ENCODE data around the gene CDH13.
"Not testable (repeated sequence)": the region's sequence is repeated elsewhere in the genome, so short reads cannot be mapped to it uniquely, and the experiment has no call there.

Gene CDH13

DNA sequence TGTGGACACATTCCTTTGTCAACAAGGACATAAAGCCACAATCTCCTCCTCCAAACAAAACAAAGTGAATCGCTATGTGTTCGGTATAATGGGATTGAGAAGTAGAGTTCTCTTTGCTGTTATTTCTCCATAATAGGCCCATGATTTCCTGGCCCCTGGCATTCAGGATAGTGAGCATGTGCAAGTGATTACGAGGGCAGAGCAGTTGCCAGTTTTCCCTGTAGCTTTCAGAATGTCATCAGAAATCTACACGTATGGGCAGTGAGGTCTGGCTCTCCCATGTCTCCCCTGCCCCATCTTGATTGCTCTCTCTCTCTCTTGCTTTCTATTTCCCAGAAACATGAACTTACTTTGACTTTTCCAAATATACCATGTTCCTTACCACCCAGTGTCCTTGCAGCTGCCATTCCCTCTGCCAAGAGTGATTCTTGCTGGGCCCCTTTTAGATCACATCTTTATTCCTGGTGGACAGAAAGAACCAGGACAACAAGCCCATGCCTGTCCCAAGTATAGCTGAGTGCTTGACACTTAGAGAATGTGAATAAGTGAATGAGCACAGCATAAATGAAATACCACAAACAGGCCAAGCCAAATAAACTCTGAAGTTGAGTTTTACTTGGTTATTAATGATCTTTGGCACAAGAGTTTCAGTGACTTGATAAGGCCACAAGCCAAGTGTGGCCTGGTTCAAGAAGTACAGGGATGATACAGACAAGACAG is 273.1 kb downstream of the CDH13 start:
- no peak for DNase-seq

DNA sequence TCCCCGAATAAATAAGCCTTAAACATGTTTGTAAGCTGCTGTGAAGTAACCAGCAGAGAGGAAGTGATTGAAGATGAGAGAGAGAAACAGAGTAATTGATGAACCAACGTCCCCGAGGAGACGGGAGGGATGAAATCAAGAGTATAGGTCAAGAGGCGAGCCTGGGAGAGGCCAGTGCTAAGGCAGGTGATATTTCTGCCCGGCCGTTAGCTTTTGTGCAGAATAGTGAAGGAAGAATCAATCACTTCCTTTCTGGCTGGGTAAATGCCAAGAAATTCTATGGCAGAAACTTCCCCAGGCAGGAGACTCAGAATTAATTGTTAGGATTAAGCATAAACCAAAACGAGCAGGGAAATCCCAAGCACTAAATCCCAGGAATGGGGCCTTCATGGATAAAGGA is 273.8 kb downstream of the CDH13 start:
- DNase-seq, result no peak

DNA sequence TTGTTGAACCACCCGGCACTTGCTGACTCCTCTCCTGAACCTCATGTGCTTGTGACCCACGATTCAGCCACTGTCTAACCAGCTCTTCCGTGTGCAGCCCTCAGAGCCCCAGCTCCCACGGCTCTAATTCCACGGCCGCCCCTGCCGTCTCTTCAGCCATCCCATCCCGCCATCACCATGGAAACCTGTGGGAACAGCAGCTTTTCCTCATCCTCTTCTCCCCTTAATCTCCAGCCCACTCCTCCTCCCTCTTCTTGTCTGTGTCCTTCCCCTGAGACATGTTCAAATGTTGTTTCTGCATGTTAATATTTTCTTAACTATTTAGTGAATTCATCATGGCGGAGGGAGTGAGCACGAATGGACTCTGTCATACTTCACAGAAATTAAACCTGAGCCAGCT is 285.2 kb downstream of the CDH13 start:
- DNase-seq, result no peak

DNA sequence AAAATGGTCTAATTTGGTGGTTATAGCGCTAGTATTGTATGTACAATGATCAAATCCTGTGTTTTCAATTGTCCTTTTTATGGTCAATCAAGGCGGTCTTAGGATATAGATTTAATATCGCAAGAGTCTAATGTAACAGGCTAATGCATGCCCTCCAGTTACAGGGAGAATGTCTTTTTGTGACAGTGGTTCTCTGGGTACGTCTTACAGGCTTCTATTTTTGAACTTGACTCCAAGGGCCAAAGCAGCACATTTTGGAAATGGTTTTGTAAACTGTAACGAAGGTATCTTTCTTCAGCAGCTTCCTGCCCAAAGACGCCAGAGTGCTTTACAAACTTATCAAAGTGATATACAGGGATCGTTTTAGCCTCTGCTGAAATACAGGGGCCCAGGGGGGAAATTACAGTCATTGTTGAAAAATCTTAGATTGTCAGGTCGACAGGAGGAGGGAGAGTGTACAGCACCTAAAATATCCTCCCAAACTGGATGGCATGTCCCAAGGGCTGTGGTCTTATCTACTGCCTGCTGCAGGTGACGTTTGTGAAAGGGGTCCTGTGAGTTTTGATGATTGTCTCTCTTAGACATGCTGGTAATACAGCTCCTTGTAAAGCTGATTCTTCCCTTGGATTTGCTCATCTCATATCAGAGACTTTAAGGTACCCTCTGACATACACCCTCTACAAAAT is 288.5 kb downstream of the CDH13 start:
- no peak for DNase-seq

DNA sequence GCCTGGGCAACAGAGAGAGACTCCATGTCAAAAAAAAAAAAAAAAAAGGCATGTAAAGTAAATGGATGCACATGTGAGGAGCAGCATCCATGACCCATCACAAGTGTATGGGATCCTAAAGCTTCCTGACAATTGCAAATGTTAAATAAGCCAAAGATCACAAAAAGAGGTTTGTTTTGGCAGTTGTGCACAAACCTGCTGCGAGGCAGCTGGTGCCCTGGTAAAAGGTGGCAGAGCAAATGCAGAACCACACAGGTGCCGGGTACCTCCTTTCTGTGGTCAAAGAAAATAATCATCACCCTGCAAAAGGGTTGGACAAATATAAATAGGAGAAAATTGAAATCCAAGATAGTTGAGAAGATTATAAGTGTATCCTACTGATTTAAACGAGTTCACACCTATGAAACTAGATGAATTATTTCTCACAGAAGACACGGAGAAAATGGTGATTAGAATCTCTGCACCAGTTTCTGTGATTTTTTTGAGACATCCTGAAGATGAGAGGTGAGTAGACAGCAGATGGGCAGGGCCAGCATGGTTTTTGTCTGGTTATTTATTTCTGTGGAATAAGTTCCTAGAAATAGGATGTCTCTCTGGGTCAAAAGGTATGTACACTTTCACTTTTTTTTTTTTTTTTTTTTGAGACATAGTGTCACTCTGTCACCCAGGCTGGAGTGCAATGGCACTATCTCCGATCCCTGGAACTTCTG is 291.3 kb downstream of the CDH13 start:
- DNase-seq, result no peak

DNA sequence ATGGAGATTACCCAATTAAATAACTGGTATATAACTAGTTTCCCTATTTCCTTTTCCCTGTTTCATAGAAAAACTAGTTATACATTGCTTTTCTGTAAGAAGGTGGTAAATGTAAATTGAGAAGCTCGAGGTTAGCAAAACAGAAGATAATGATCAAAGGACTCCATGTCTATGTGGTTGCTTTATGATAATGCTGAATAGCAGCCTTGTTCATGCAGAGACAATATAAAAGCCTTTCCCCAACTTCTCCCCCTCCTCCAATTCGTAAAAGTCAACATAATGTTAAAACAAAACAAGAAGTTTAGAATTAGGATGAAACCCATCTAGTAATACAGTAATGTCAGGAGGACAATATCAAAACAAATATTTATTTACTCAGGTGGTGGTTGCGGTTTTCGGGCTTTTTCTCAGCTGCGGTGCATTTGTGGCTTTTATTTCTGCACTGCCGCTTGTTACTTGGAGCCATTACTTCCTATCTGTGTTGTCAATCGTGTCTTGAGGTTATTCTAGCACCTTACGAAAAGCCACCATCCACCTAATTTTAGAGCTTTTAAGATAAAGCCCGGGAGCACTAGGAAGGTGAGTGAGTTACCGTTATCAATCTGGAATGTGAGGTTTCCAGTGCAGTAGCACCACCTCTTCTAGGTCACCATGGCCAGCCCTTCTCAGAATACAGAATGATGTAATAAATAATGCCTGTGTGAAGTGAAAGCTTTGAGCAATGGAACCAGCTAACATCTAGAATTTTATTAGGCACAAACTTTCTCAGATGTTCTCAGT is 297.5 kb downstream of the CDH13 start:
- no peak for DNase-seq

DNA sequence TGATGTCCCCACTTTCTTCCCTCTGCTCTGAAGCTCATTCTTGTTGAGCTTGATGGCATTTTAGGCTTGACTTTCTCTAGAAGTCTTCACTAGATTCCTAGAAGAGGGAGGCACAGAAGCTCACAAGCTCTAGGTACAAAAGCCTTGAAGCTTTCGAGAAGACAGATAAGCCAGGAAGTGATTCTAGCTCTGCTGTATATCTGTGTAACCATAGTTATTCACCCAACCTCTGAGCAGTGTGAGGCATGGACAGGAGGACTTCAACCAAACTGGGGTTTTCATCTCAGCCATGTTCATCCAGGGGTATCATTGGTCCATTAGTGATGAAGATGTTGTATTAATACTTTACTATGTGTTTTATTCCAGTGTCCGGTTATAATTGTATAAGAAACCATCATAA is 299.7 kb downstream of the CDH13 start:
- DNase-seq, result no peak

DNA sequence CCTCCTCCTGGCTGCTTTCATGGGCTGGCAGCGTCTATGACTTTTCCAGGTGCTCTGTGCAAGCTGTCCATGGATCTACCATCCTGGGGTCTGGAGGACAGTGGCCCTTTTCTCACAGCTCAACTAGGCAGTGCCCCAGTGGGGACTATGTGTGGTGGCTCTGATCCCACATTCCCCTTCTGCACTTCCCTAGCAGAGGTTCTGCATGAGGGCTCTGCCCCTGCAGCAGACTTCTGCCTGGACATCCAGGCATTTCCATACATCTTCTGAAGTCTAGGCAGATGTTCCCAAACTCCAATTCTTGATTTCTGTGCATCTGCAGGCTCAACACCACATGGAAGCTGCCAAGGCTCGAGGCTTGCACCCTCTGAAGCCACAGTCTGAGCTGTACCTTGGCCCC is 307.2 kb downstream of the CDH13 start:
- not testable (repeated sequence) for DNase-seq

DNA sequence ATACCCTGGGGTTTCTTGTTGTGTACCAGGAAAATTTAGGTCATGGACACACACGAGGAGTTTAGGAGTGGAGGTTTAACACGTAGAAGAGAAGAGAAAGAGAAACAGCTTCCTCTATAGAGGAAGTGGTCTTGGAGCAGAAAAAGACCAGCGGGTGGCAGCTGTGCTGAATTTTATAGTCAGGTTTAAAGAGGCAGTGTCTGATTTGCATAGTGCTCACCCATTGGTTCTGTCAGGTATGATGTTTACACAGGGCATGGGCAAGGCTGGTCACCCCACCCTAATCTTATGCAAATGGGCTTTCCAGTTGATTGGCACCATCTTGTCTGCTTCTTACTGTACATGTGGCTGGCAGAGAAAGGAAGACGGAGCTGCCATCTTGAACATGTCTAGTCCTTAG is 309.0 kb downstream of the CDH13 start:
- DNase-seq, result no peak

DNA sequence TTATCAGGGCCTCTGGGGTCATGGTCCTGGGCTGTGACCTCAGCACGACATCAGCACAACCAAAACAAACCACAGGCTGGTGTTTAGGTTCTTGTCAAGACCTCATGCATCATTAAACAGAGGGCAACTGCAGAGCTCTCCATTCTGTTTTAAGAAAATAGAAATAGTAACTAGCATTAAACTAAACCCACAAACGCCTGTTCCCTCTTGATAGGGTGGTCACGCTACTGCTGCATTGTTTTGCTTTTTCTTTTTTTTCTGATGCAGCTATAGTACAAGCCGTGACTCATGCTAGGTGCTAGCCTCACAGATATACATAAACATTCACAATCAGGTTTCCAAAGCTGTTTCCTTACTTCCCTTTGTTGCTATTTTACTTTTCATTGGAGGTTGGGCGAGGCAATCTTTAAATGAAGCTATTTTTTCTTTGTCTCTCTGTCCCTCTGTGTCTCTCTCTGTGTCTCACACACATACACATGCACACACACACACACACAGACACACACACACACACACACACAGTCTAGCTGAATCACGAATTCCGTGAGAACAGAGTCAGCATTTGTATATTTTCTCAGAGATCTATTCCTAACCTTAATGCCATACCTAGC is 310.3 kb downstream of the CDH13 start:
- DNase-seq, result no peak

DNA sequence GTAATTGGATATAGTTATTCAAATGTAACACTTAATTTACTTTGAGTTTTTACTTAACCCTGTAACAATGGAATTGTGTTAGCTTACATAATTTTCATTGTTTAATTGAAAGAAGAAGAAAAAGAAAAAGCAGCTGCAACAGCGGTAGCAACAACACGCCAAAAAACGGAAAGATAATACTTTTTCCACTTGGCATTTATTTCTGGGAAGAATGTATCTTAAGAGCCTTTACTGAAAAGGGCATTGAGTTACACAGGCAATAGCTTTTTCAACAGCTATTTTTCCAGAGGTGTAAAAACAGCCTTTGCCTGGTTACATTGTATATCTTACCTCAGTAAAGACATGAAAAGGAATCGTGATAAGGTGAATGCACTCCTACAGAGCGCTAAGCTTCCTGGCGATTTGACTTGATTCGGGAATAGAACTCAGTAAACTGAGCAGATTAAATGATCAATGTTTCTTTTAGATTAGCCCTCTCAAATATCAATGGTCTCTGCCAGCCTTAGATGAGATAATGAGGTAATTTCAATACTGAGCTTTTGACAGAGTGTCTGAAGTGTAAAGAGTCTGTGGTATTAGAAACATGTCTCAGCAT is 311.3 kb downstream of the CDH13 start:
- no peak for DNase-seq

DNA sequence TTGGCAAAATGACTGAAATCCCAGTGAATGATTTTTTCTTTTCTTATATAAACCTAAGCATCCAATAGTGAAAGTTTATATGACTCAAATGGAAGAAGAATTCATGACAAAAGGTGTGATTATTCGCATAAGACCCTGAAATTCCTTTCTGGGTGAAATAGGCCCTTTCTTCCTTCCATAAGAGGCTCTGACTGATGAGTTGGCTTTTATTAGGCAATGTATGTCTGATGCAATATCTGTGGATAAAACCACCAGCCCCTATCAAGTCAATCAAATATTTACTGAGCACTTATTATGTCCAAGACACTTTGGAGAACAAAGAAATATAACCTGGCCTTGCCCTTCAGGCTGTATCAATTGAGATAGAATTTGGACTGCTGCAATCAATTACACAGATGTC is 316.6 kb downstream of the CDH13 start:
- no peak for DNase-seq

DNA sequence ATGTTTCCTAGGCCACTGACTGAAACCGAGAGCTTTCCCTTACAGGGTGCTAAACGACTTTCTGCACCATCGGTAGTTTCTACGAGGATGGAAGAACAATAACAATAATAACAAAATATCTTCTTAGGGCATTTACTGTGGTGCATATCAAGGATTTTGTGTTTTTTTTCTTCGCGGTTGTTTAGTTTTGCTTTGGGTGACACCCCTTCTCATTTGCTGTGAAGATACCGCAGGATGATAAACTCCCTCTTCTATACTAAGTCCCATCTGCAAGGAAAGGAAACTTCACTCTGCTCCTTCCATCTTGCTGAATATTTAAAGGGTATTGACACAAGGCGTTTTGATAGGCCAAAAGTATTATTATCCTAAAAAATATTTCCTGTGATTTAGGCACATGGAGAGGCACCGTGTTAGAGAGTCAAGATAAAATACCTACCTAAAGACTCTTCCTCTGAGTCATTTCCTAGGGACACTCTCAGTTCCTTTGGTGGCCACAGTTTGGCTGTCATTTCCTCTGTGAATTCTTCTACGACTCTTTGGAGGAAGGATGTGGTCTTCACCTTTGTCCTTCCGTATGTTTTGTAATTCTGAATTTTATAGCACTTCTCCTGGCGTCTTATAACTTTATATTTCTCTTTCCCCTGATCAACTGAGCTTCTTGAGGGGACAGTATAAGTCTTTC is 318.8 kb downstream of the CDH13 start:
- no peak for DNase-seq

DNA sequence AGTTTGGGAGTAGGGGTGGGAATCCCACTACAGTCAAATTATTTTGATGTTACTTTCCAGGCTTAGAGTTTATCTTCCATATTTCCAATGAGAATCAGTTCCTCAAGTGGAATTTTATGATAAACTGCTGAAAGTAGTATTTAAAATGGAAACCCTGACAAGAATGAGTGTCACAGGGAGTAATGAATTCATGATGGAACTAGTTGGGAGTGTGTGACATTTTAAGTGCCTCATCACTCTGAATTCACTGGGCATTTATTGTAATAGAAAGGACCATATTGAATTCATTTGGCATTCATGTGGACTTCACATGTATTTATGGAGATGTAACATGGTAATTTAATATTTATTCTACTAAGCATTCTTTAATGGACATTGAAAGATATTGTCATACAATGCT is 320.9 kb downstream of the CDH13 start:
- DNase-seq, result no peak

DNA sequence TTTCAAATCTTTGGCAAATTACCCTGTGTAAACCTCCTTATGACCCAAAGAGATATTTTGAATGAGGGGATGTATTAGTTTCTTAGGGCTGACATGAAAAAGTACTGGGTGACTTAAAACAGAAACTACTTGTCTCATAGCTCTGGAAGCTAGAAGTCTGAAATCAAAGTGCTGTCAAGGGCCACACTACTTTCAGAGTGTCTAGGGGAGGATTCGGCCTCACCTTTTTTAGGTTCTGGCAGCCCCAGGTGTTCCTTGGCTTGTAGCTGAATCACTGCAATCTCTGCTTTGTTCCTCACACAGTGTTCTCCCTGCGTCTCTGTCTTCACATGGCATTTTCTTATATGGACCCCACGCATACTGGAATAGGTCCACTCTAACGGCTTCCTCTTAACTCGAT is 322.2 kb downstream of the CDH13 start:
- no peak for DNase-seq

DNA sequence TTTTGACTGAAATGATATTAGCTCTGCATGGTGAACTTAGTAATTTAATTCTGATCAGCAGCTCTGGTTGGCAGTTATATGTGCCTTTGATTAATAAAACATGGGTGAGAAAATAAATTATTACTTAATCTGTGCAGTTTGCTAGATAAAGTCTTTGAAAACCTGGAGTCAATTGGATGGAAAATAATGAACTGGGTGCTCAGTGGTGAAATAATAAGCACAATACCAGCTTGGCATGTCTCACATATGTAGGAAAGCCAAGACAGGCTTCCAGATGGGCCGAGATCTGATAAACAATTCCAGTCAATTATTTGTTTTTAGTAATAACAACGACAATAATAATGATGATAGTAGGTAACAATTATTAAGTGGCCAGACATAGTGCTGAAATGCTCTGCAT is 326.7 kb downstream of the CDH13 start:
- DNase-seq, result no peak

DNA sequence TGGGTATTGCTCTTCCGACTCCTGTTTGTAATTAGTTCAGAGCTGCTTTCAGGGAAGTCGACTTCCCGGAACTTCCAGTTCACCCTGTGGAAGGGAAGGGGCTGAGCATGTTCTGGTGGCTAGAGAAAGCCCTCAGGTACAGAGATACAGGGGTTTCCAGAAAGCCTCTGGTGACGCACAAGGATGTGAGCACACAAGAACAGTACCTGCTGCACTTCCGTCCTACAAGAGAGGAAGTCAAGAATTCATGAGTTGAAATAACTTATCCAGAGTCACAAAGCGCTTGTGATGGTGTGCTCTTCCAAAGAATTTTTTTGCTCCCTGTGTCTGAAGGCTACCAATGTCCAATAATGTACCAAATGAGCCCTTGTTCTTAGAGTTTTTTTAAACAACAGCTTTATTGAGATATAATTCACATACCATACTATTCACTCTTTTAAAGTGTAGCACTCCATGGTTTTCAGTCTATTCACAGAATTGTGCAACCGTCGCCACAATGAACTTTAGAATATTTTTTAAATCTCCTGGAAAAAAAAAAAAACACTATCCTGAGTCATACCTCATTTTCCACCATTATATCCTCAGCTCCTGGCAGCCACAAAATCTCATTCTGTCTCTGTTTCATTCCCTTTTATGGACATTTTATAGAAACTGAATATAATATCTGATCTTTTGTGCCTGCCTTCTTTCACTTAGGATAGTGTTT is 327.6 kb downstream of the CDH13 start:
- no peak for DNase-seq

DNA sequence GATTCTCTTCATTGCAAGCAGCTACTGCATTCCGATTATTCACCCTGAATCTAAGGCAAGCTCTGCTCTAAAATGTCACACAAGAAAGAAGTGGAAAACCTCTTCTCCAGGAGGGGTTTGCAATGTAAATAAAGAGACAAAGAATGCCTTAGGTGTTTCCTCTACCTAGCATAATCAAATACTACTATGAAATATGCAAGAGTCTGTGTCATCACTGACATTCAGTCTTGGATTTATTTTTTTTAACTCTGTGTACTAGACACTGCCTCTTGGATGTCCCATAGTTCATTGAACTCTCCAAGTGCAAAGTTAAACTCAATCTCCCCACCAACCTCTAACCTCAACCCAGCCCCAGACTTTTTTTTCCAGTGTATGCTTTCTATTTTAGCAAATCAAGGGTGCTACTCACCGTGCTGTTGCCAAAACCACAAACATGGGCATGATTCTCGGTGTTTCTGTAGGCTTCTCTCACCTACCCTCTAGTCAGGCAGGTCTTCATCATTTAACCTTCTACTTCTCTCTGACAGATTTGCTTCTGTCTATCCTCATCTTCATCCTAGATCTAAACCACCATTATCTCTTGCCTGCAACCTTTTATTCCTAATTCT is 329.1 kb downstream of the CDH13 start:
- DNase-seq, result no peak

DNA sequence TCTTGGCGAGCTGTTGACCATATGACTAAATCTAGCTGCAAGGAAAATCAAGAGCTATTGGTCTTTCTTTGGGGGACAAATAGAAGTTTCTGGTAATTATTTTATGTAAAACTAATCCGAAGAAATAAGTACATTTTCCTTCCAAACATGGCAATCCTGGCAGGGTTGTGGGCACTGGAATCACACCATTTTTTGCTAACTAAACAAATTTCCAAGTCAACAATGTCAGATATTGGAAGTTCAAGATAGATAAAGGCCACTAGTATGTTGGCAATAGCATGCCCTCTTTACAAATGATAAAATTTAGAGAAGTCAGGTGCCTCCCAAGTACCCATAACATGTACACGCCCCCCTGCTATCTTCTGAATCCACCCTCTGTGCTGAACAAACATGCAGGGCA is 330.4 kb downstream of the CDH13 start:
- no peak for DNase-seq

DNA sequence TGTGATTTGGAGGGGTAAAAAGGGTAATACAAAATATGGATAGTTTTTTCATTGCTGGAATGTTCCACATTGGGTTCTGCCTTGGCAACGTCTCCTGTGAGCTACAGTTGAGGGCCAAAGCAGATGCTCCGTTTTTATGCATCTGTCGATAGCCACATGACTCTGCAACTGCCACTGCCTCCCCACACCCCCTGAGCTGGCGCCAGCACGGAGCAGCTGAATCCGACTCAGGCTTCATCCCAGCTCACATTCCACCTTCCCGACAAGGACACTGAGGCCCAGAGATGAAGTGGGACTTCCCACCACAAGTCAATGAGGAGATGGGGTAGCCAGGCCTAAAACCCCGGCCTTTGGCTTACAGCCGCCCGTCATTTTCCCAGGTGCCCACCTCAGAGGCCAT is 334.1 kb downstream of the CDH13 start:
- DNase-seq, result no peak

DNA sequence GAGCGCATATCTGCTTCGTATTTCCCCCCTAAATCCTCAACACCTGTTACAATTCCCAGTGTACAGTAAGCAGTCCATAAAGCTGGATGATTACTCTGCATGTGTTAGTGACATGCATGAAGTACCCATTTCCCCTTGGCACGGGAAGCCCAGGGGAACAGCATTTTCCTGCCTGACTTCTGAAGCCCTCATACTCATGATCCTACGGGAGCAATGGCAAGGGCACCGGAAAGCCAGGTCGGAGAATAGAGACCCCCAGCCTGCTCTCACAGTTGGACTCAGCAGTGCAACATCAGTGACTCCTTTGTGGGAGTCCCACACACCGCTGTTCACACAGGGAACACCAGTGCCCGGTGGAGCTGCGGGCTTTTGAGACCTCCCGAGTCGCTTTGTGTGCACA is 336.9 kb downstream of the CDH13 start:
- no peak for DNase-seq
